ENCODE data around the gene ABCC6. TPM values are rescaled to one million over a fixed set of nuclear protein-coding genes. Genes with fewer than 3 reads are reported as not detected.
A peak's percentile ranks its signal among the peaks of the same experiment; 100 is the strongest.
"Not testable (repeated sequence)": the region's sequence is repeated elsewhere in the genome, so short reads cannot be mapped to it uniquely, and the experiment has no call there.

ABCC6 gene
- polyA plus RNA-seq, 3 donors = 21.2 to 36.2 (median 22.6) TPM

GRCh38 chr16:16163109-16163508, 60.2 kb downstream of the ABCC6 start:
- no peak for DNase-seq

GRCh38 chr16:16162591-16162990, 60.7 kb downstream of the ABCC6 start:
- DNase-seq = no peak

- DNase-seq = not testable (repeated sequence)
Observed at GRCh38 chr16:16161840-16162239, 61.5 kb downstream of the ABCC6 start.

- no peak for DNase-seq
Observed at GRCh38 chr16:16161319-16161718, 62.0 kb downstream of the ABCC6 start.

DNA sequence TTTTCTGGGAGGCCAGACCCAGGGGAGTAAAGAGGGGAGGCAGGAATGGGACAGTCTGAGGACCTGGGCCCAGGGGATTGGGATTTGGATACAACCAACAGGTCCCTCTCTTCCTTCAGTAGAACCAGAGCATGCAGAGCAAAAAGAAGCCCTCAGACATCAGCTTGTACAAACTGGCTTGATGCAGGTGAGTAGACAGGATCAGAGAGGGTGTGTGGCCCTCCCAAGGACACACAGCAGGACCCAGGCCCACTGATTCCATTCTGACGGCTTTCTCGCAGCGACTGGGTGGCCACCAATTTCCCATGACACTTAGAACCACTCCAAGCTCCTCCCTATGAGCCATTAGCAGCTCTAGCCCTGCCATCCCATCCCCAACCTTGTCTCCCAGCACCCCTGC, 63.6 kb downstream of the ABCC6 start:
- no peak for DNase-seq

DNA sequence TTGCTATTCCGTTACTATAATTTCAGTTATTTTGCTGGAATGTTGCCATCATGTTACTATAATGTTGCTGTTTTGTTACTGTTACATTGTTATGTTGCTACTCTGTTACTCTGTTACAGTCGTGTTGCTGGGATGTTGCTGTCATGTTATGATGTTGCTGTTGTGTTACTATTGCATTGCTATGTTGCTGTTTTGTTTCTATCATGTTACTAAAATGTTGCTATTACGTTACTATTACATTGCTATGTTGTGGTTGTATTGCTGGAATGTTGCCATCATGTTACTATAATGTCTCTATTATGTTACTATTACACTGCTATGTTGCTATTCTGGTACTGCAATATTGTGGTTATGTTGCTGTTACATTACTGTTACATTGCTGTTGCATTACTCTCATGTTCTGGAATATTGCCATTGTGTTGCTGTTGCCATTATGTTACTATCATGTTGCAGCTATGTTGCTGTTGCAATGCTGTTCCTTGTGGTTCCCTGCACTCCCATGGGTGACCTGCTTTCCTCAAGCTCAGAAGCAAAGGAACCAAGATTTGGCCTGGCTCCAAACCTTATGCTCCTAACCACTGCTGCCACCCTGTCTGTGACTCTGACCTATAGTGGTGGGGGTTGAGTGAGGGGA, 64.4 kb downstream of the ABCC6 start:
- DNase-seq = no peak

DNA sequence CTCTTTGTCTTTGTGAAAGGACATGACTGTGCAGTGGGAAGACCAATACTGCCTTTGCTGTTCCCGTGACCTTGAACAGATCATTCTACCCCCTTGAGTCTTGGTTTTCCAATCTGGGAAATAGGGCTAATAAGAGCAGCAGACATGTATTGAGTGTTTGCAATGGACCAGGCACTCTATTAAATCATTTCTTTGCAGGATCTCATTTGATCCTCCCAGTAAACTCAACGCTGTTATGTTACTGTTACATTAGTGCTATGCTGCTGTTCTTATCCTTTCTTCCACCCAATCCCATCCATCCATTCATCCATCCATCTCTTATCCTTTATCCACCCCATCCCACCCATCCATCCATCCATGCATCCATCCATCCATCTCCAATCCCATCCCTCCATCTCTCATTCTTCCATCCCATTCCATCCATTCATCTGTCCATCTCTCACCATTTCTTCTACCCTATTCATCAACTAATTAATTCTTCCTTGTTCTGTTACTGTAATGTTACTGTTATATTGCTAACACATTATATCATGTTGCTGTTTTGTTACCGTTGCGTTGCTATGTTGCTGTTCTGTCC, 65.1 kb downstream of the ABCC6 start:
- no peak for DNase-seq

DNA sequence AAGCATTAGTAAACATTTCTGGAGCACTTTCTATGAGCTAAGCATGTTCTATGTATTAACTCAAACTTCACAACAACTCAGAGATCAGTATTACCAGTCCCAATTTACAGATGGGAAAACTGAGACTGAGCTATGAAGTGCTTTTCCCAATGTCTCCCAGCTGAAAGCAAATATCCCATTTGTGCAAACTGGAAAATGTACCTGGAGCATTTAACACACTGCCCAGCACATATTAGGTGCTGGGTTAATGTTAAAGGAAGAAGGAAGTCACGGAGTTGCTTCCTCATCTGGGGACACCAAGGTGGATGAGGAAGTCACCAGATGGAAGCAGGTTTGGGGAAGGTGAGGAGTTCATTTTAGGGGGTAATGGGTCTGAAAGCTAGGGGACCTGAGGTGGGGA, 66.1 kb downstream of the ABCC6 start:
- no peak for DNase-seq

DNA sequence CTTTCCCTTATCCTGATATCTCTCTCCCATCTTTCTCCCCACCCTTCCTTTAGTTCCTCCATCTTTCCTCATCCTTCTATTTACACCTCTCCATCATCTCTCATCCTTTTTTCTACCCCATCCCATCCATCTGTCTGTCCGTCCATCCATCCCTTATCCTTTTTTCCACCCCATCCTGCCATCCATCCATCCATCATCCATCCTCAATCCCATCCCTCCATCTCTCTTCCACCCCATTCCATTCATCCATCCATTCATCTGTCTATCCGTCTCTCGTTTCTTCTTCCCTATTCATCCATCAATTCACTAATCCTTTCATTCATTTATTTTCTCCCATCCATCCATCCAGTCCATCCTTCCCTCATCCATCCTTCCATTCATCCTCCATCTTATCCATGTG, 68.1 kb downstream of the ABCC6 start:
- DNase-seq = no peak

GRCh38 chr16:16154281-16154951, 68.9 kb downstream of the ABCC6 start:
- DNase-seq = no peak

DNA sequence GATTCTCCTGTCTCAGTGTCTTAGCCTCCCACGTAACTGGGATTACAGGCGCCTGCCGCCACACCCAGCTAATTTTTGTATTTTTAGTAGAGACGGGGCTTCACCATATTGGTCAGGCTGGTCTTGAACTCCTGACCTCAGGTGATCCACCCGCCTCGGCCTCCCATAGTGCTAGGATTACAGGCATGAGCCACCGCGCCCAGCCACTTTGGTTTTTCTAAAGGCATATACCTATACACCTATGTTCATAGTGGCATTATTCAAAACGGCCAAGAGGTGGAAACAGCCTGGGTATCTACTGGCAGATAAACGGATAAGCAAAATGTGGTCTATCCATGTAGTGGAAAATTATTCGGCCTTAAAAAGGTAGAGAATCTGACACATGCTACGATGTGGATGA, 70.3 kb downstream of the ABCC6 start:
- DNase-seq = not testable (repeated sequence)

DNA sequence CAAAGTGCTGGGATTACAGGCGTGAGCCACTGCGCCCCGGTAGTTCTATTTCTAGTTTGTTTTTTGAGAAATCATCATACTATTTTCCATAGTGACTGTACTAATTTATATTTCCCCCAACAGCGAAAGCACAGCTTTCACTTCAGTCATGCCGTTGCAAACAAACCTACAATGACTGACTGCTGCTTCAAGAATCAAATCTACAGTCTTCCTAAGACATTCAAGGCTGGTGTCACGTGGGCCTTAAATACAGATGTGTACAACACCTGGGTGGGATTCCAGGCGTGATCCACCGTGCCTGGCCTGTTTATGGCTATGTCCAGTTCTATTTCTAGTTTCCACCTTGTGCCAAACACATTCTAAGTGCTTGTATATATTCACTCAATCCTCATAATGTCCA, 72.0 kb downstream of the ABCC6 start:
- DNase-seq = no peak

DNA sequence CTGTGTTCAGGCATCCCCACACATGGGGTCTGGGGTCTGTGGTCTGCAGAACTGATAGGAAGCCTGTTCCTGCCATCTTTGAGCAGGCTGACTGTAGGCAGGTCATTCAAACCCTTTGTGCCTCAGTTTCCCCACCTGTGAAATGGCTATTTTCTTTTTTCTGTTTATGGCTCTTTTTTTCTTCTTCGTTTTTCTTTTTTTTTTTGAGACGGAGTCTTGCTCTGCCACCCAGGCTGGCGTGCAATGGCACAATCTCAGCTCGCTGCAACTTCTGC, 72.5 kb downstream of the ABCC6 start:
- DNase-seq = no peak

- DNase-seq = peak; percentile 17
Observed at GRCh38 chr16:16150117-16150877, 73.0 kb downstream of the ABCC6 start.

DNA sequence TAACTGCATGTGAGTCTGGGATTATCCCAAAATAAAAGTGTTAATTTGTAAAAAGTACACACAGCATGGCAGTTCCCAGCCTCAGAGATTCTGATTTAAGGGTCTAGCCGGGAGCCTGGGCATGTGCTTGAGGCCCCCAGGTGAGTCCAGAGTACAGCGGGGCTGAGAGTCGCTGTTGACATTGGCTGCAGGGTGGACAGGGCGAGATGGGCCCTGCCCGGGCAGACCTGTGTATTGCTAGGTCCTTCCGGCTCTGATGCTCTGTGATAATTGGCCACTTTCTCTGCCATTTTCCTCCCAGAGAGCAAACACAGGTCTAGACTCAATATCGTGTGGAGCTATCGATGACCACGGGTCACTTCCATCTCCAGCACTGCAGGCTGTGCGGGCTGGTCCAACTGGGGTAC, 73.6 kb downstream of the ABCC6 start:
- no peak for DNase-seq

DNA sequence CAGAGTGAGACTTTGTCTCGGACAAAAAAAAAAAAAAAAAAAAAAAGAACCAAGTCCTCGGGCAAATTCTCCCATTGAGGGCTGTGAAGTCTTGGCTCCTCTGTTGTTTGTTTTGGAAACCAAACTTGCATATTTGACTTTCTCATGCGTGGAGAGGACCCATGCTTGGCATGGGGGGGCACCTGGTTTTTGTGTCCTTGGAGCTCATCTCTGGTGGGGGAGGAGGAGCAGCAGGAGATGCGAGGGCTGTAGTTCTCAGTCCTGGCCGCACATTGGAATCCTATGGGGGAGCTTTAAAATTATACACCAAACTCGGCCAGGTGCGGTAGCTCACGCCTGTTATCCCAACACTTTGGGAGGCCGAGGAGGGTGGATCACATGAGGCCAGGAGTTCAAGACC, 74.5 kb downstream of the ABCC6 start:
- DNase-seq = no peak

DNA sequence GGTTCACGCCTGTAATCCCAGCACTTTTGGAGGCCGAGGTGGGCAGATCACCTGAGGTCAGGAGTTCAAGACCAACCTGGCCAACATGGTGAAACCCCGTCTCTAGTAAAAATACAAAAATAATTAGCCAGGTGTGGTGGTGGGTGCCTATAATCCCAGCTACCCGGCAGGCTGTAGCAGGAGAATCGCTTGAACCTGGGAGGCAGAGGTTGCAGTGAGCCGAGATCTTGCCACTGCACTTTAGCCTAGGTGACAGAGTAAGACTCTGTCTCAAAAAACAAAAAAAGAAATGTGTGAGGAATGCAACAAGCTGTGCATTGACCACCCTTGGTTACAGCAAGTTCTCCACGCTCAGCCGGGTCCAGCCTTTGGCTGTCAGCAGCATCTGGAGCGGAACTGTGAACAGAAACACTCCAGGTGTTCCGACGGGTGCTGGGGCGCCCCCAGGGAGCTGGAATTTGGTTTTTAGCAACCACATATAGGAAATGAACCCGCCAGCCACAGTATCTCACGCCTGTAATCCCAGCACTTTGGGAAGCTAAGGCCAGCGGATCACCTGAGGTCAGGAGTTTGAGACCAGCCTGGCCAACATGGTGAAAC, 75.2 kb downstream of the ABCC6 start:
- DNase-seq = peak; percentile 17

DNA sequence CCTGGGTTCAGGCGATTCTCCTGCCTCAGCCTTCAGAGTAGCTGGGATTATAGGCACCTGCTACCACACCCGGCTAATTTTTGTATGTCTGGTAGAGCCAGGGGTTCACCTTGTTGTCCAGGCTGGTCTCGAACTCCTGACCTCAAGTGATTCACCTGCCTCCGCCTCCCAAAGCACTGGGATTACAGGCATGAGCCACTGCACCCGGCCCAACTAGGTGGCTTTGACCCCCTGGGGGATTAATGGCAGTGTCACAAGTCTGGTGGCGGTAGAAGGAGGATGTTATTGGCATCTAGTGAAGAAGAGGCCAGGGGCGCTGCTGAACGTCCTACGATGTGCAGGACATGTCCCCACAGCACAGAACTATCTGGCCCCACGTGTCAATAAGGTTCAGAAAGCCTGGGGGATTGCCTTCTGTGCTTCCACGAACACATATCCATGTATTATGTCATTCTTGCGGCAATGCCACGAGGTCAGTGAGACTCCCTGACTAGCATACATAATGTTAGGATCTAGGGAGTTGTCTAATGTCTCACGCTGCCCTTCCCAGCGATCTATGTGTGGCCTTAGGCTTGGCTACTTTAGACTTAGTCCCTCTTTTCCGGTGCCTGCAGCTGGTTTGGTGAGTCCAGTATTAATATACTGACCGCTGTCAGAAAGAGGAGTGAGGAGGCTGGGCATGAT, 75.8 kb downstream of the ABCC6 start:
- no peak for DNase-seq

- DNase-seq = no peak
Observed at GRCh38 chr16:16146380-16147315, 76.6 kb downstream of the ABCC6 start.

GRCh38 chr16:16145286-16145685, 78.0 kb downstream of the ABCC6 start:
- no peak for DNase-seq

DNA sequence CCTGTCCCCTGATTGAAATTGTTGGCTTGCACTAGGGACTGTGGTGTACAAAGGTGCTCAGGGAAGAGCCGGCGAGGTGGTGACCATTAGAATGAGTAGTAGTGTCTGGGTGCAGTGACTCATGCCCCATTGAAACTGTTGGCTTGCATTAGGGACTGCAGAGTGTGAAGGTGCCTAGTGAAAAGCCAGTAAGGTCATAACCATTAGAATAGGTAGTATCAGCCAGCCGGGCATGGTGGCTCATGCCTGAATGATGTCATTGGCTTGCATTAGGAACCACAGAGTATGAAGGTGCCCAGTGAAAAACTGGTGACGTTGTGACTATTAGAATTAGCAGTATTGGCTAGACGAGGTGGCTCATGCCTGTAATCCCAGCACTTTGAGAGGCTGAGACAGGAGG, 78.9 kb downstream of the ABCC6 start:
- DNase-seq = no peak
